ENCODE results near the gene TIGIT. TPM values are rescaled to one million over a fixed set of nuclear protein-coding genes. Genes with fewer than 3 reads are reported as not detected.

TIGIT gene
- total and polyA plus RNA-seq, 4 donors: 0.37 to 1.1 (median 0.52) TPM

GRCh38 chr3:114350690-114351089 lies 56.9 kb downstream of the TIGIT start:
- Histone ChIP-seq H3K9ac (ENCODE audit: insufficient read depth in 1 of 2, low read length in 2 of 2) (no peak overlapping the region), H3K9me3 (ENCODE audit: control insufficient read depth in 4 of 4, insufficient read depth in 3 of 4, low read length in 3 of 4) (peaks cover 0 to 2% (median 0%) of the 10 kb centered on the region in 4 donors), H3K4me3 (no peak overlapping the region), H3K4me1 (ENCODE audit: control insufficient read depth in 5 of 5, insufficient read depth in 5 of 5, low read length in 5 of 5) (peaks cover 0 to 6% (median 0%) of the 10 kb centered on the region in 5 donors), H3K27me3 (ENCODE audit: control insufficient read depth in 3 of 3, insufficient read depth in 3 of 3, low read length in 2 of 3) (no peaks in the 10 kb centered on the region), H3K27ac (ENCODE audit: low read depth in 1 of 2, low read length in 1 of 2) (no peak overlapping the region), H3K36me3 (ENCODE audit: control insufficient read depth in 4 of 4, insufficient read depth in 4 of 4, low read length in 4 of 4) (peaks cover 4 to 17% (median 10%) of the 10 kb centered on the region in 4 donors)
- TF ChIP-seq, protein P1, sequence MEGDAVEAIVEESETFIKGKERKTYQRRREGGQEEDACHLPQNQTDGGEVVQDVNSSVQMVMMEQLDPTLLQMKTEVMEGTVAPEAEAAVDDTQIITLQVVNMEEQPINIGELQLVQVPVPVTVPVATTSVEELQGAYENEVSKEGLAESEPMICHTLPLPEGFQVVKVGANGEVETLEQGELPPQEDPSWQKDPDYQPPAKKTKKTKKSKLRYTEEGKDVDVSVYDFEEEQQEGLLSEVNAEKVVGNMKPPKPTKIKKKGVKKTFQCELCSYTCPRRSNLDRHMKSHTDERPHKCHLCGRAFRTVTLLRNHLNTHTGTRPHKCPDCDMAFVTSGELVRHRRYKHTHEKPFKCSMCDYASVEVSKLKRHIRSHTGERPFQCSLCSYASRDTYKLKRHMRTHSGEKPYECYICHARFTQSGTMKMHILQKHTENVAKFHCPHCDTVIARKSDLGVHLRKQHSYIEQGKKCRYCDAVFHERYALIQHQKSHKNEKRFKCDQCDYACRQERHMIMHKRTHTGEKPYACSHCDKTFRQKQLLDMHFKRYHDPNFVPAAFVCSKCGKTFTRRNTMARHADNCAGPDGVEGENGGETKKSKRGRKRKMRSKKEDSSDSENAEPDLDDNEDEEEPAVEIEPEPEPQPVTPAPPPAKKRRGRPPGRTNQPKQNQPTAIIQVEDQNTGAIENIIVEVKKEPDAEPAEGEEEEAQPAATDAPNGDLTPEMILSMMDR (IDR thresholded peaks at IDR 0.05; ENCODE audit: control extremely low read depth, extremely low read depth): no peak
- ATAC-seq (ENCODE audit: insufficient read depth, low FRiP score): no peak
- no peak for DNase-seq
- WGBS, 2 donors: 98% methylated on average over 24 of the region's 24 CpGs

- Histone ChIP-seq H3K27me3 (ENCODE audit: control insufficient read depth in 3 of 3, insufficient read depth in 3 of 3, low read length in 2 of 3) (no peaks in the 10 kb centered on the region), H3K27ac (ENCODE audit: low read depth in 1 of 2, low read length in 1 of 2) (no peak overlapping the region), H3K9me3 (ENCODE audit: control insufficient read depth in 4 of 4, insufficient read depth in 3 of 4, low read length in 3 of 4) (peaks cover 0 to 2% (median 0%) of the 10 kb centered on the region in 4 donors), H3K4me1 (ENCODE audit: control insufficient read depth in 5 of 5, insufficient read depth in 5 of 5, low read length in 5 of 5) (peaks cover 0 to 12% (median 0%) of the 10 kb centered on the region in 5 donors), H3K36me3 (ENCODE audit: control insufficient read depth in 4 of 4, insufficient read depth in 4 of 4, low read length in 4 of 4) (peaks cover 4 to 17% (median 10%) of the 10 kb centered on the region in 4 donors), H3K4me3 (no peak overlapping the region), H3K9ac (ENCODE audit: insufficient read depth in 1 of 2, low read length in 2 of 2) (no peak overlapping the region)
- ATAC-seq (ENCODE audit: insufficient read depth, low FRiP score) (no peak), DNase-seq (no peak)
- WGBS, 2 donors: 98 to 99% methylated on average over 64 of the region's 64 CpGs
- TF ChIP-seq, protein P1 (IDR thresholded peaks at IDR 0.05; ENCODE audit: control extremely low read depth, extremely low read depth): no peak
These were observed 57.4 kb downstream of the TIGIT start for GRCh38 chr3:114351123-114351821.

- WGBS, 2 donors: 98% methylated on average over 9 of the region's 9 CpGs
- no peak overlapping the region for H3K27ac ChIP-seq (ENCODE audit: low read depth in 1 of 2, low read length in 1 of 2)
- ATAC-seq (ENCODE audit: insufficient read depth, low FRiP score): no peak
These were observed 58.0 kb downstream of the TIGIT start for GRCh38 chr3:114351822-114352145.

More at GRCh38 chr3:114351822-114352145, 58.0 kb downstream of the TIGIT start:
- TF ChIP-seq, protein P1 (IDR thresholded peaks at IDR 0.05; ENCODE audit: control extremely low read depth, extremely low read depth): no peak
- no peak for DNase-seq
- peaks cover 4 to 17% (median 10%) of the 10 kb centered on the region in 4 donors for H3K36me3 ChIP-seq (ENCODE audit: control insufficient read depth in 4 of 4, insufficient read depth in 4 of 4, low read length in 4 of 4)
- peaks cover 0 to 2% (median 0%) of the 10 kb centered on the region in 4 donors for H3K9me3 ChIP-seq (ENCODE audit: control insufficient read depth in 4 of 4, insufficient read depth in 3 of 4, low read length in 3 of 4)
- H3K27me3 ChIP-seq (ENCODE audit: control insufficient read depth in 3 of 3, insufficient read depth in 3 of 3, low read length in 2 of 3): no peaks in the 10 kb centered on the region
- H3K9ac ChIP-seq (ENCODE audit: insufficient read depth in 1 of 2, low read length in 2 of 2): no peak overlapping the region
- no peak overlapping the region for H3K4me3 ChIP-seq
- peaks cover 0 to 17% (median 0%) of the 10 kb centered on the region in 5 donors for H3K4me1 ChIP-seq (ENCODE audit: control insufficient read depth in 5 of 5, insufficient read depth in 5 of 5, low read length in 5 of 5)
